Heart right ventricle (tissue), 16 donors: ENCODE results near the gene PFKP. TPM values are rescaled to one million over a fixed set of nuclear protein-coding genes. Genes with fewer than 3 reads are reported as not detected.

ENCODE experiments used
- ATAC-seq, 8 donors: fragments of 200-7000 bp; cut with Tn5 transposase; one replicate each; pipeline ENCODE4 v1.9.1; 2020; ENCODE audit warnings: mild to moderate bottlenecking in 8 of 8, moderate library complexity in 8 of 8, moderate number of reproducible peaks in 1 of 8
- DNase-seq, 2 donors: peaks; one replicate each; pipeline ENCODE4 v3.0.0-alpha.2; 2020
- H3K27ac ChIP-seq, 10 donors: fragments of 200-600 bp; sonication (generic) in 2 of 10; one replicate each; pipeline versions ENCODE4 v1.5.0 to v1.8.0; 2020 to 2022; ENCODE audit warnings: mild to moderate bottlenecking in 3 of 10
- H3K27me3 ChIP-seq, 7 donors: fragments of 200-600 bp; one replicate each; pipeline ENCODE4 v1.8.0; 2021 to 2022; ENCODE audit warnings: mild to moderate bottlenecking in 2 of 7
- H3K36me3 ChIP-seq, 9 donors: fragments of 200-600 bp; sonication (generic) in 1 of 9; one replicate each; pipeline versions ENCODE4 v1.5.0 to v1.8.0; 2020 to 2022; ENCODE audit warnings: mild to moderate bottlenecking in 2 of 9
- H3K4me1 ChIP-seq, 9 donors: fragments of 200-600 bp; sonication (generic) in 1 of 9; one replicate each; pipeline versions ENCODE4 v1.5.0 to v1.8.0; 2020 to 2022; ENCODE audit warnings: mild to moderate bottlenecking in 4 of 9
- H3K4me3 ChIP-seq, 10 donors: fragments of 200-600 bp; sonication (generic) in 2 of 10; one replicate each; pipeline versions ENCODE4 v1.5.0 to v1.8.0; 2020 to 2022; ENCODE audit warnings: mild to moderate bottlenecking in 7 of 10, moderate library complexity in 2 of 10
- H3K9me3 ChIP-seq, 11 donors: fragments of 200-600 bp in 10 of 11; sonication (generic) in 2 of 11; one replicate each; pipeline versions ENCODE4 v1.5.0 to v1.8.0; 2013 to 2022; ENCODE audit warnings: mild to moderate bottlenecking in 2 of 11, control low read depth in 1 of 11, moderate library complexity in 1 of 11
- CTCF ChIP-seq, 9 donors: fragments of 200-600 bp; sonication (generic) in 2 of 9; IDR thresholded peaks; one replicate each; pipeline versions ENCODE4 v1.5.0 to v1.8.0; 2021 to 2022; ENCODE audit warnings: antibody characterized with exemption in 9 of 9, mild to moderate bottlenecking in 5 of 9, moderate library complexity in 1 of 9
- WGBS, 2 donors: extraction: QIAGEN DNeasy Blood & Tissue Kit; methylation state at CpG; one replicate each; pipeline ENCODE4 v1.1.7; 2013; ENCODE audit warnings: inconsistent platforms in 1 of 2; 5-methylcytosine and 5-hydroxymethylcytosine counted together
- intact Hi-C, 10 donors: fragments of 100-400 bp; cut with DNase I; formaldehyde crosslinking; loops; one replicate each; pipeline versions ENCODE4 v1.11.1 to v1.14.2; 2022
- polyA plus RNA-seq, 2 donors: library from polyadenylated mRNA; stranded (reverse); fragments of 200-250 nt; gene quantifications; one replicate each; pipeline ENCODE4 v1.2.3, GENCODE V29; 2013
- total RNA-seq, 10 donors: library from RNA; stranded (reverse); fragmentation: NEBNext Ultra II Directional in 3 of 10; extraction: Animal tissue kit (Norgen Biotek cat#: 25700) in 3 of 10; gene quantifications; one replicate each; pipeline versions ENCODE4 v1.2.1 to v1.2.4, GENCODE V29; 2021 to 2023
- donor health status: Arrhythmogenic right ventricular cardiomyopathy.
- donor health status: ischemic (EF 13 %, LVEDD 7.1; RV severe dilation, severe dysfunction).
- donor health status: healthy with polysubstance abuse.
- donor health status: DM: no; HTN: yes; CAD: no.
- donor health status: DM: no; HTN: no; CAD: no.
- donor health status: ischemic (EF 25% LVEDD 6.9; RV normal size, moderate dysfunction).
- donor health status: ischemic (EF 25% LVEDD 5.7; RV mildly dilated, moderate dysfunction).
- donor health status: healthy.
- donor health status: DM: yes; HTN: yes; CAD: no.
- donor health status: Ischemic cardiomyopathy.
- donor health status: ischemic (EF 35%, LVEDD 5.7; RV mildly dilated, moderate dysfunction).
- donor health status: nonischemic (EF 11% LVEDD 7.7; RV severe dilation, severe dysfunction).
- donor health status: DM: yes; HTN: yes; CAD: no.
- donor health status: PGD.
- donor health status: ischemic (EF 29% LVEDD 5.4; RV normal size, mild dysfunction).
- donor health status: nonischemic (EF 23%, LVEDD 6.1; RV moderate dilation, normal function).

Gene PFKP
- total and polyA plus RNA-seq, 12 donors = 68.3 to 316 (median 220) TPM

DNA sequence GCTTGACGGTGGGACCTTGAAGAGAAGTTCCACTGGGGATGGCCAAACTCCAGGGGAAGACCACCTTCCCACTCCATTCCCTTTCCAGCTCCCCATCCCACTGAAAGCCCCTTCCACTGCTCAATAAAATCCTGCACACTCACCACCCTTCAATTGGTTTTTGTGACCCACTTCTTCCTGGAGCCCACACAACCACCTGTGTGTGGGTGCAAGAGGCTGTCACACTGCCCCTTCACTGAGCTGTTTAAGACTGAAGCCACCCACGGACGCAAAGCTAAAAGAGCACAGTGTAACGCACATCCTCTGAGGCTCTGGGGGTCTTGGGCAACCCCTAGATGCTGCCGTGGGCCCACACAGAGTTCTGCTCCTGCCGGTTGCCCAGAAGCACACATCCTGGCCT lies 118.0 kb downstream of the PFKP start:
- no peak overlapping the region for H3K4me3 ChIP-seq
- ATAC-seq (no peak), DNase-seq (no peak)
- peaks cover 0 to 7% (median 0%) of the 10 kb centered on the region in 7 donors for H3K27me3 ChIP-seq
- WGBS, 2 donors = 91% methylated on average over 6 of the region's 6 CpGs
- no peaks in the 10 kb centered on the region for H3K9me3 ChIP-seq
- no peaks in the 10 kb centered on the region for H3K36me3 ChIP-seq
- no peak for TF ChIP-seq CTCF (IDR thresholded peaks at IDR 0.05)
- no peak overlapping the region for H3K27ac ChIP-seq
- intact Hi-C loops = no loop called here
- H3K4me1 ChIP-seq = no peaks in the 10 kb centered on the region

GRCh38 chr10:3186368-3186767 lies 119.0 kb downstream of the PFKP start:
- Histone ChIP-seq H3K36me3 (no peaks in the 10 kb centered on the region), H3K4me1 (no peaks in the 10 kb centered on the region), H3K9me3 (no peaks in the 10 kb centered on the region), H3K4me3 (no peak overlapping the region), H3K27me3 (peaks cover 0 to 7% (median 0%) of the 10 kb centered on the region in 7 donors), H3K27ac (no peak overlapping the region)
- intact Hi-C loops = no loop called here
- DNase-seq (no peak), ATAC-seq (no peak)
- TF ChIP-seq CTCF (IDR thresholded peaks at IDR 0.05) = no peak
- 82 to 97% methylated on average over 6 of the region's 6 CpGs for WGBS, 2 donors

Other genes starting within 250 kb of the PFKP start
- gene PITRM1, start 105.2 kb downstream of the PFKP start, total RNA-seq = 100 to 1,000 TPM in 2 of 10 donors, 10 to 100 TPM in 8; 67.9 to 107 (median 83.2) TPM
- gene PITRM1, start 105.2 kb downstream of the PFKP start, polyA plus RNA-seq = 10 to 100 TPM; 61.8 to 69.2 TPM